Eye (tissue), 1 donor: ENCODE results near the gene MACROD2.

Source experiments
- DNase-seq: peaks from one replicate; pipeline ENCODE4 v3.0.0-alpha.2; 2015

MACROD2 gene

GRCh38 chr20:14609328-14610221, 614.3 kb downstream of the MACROD2 start:
- DNase-seq, result no peak

GRCh38 chr20:14611479-14611878, 616.2 kb downstream of the MACROD2 start:
- DNase-seq, result no peak

GRCh38 chr20:14612391-14612790, 617.1 kb downstream of the MACROD2 start:
- no peak for DNase-seq

- DNase-seq, result no peak
Measured at GRCh38 chr20:14616003-14616402, 620.7 kb downstream of the MACROD2 start.

- DNase-seq, result no peak
Measured at GRCh38 chr20:14617123-14617522, 621.8 kb downstream of the MACROD2 start.

GRCh38 chr20:14619411-14619810, 624.1 kb downstream of the MACROD2 start:
- DNase-seq, result no peak

GRCh38 chr20:14622796-14623195, 627.5 kb downstream of the MACROD2 start:
- DNase-seq, result no peak

- DNase-seq, result no peak
Measured at GRCh38 chr20:14631011-14631410, 635.7 kb downstream of the MACROD2 start.

GRCh38 chr20:14632906-14633305, 637.6 kb downstream of the MACROD2 start:
- no peak for DNase-seq

- no peak for DNase-seq
Measured at GRCh38 chr20:14633507-14633906, 638.2 kb downstream of the MACROD2 start.

- DNase-seq, result no peak
Measured at GRCh38 chr20:14634665-14635064, 639.3 kb downstream of the MACROD2 start.

GRCh38 chr20:14637441-14637840, 642.1 kb downstream of the MACROD2 start:
- DNase-seq, result no peak

- DNase-seq, result no peak
Measured at GRCh38 chr20:14643146-14643545, 647.8 kb downstream of the MACROD2 start.

GRCh38 chr20:14643556-14643955, 648.2 kb downstream of the MACROD2 start:
- no peak for DNase-seq

- no peak for DNase-seq
Measured at GRCh38 chr20:14644306-14645097, 649.2 kb downstream of the MACROD2 start.

GRCh38 chr20:14647016-14647415, 651.7 kb downstream of the MACROD2 start:
- DNase-seq, result no peak

- DNase-seq, result no peak
Measured at GRCh38 chr20:14649662-14650061, 654.3 kb downstream of the MACROD2 start.

GRCh38 chr20:14657266-14658005, 662.1 kb downstream of the MACROD2 start:
- peak; percentile 26 for DNase-seq

GRCh38 chr20:14664101-14664500, 668.8 kb downstream of the MACROD2 start:
- DNase-seq, result no peak

- DNase-seq, result no peak
Measured at GRCh38 chr20:14666696-14667095, 671.4 kb downstream of the MACROD2 start.

- no peak for DNase-seq
Measured at GRCh38 chr20:14667226-14667625, 671.9 kb downstream of the MACROD2 start.

- no peak for DNase-seq
Measured at GRCh38 chr20:14672066-14672465, 676.8 kb downstream of the MACROD2 start.

- no peak for DNase-seq
Measured at GRCh38 chr20:14673164-14673563, 677.8 kb downstream of the MACROD2 start.
